Activated CD8-positive, alpha-beta T cell treated with anti-CD3 and anti-CD28 coated beads, Interleukin-2, amount 10 ng/mL, durations not matched to agents 7 days and 5 days (primary cell): ENCODE measurements around the gene TTC19. TPM values are rescaled to one million over a fixed set of nuclear protein-coding genes. Genes with fewer than 3 reads are reported as not detected.
"Not testable (repeated sequence)": the region's sequence is repeated elsewhere in the genome, so short reads cannot be mapped to it uniquely, and the experiment has no call there.

Experiments
- ATAC-seq: fragments of 150-1000 bp; cut with Tn5 transposase; one replicate; pipeline ENCODE4 v1.10.0; 2021; ENCODE audit warnings: moderate library complexity
- CTCF ChIA-PET: fragments of 350-600 bp; sonication (Branson Sonifier 250); formaldehyde crosslinking; loops from one replicate; lab custom pipeline; 2021; ENCODE audit warnings: antibody characterized with exemption; lab: Charles Lee
- POLR2A ChIA-PET: fragments of 350-600 bp; sonication (Branson Sonifier 250); formaldehyde crosslinking; loops from one replicate; lab custom pipeline; 2021; ENCODE audit warnings: antibody characterized with exemption; lab: Charles Lee
- DNase-seq: peaks from one replicate; pipeline ENCODE4 v3.0.0-alpha.2; 2020
- H3K27ac Mint-ChIP-seq: one replicate; pipeline ENCODE4 v1.8.0; 2021; ENCODE audit warnings: mild to moderate bottlenecking, mixed read lengths
- H3K27me3 Mint-ChIP-seq: one replicate; pipeline ENCODE4 v1.8.0; 2021; ENCODE audit warnings: low read depth, mixed read lengths
- H3K36me3 Mint-ChIP-seq: one replicate; pipeline ENCODE4 v1.8.0; 2021; ENCODE audit warnings: low read depth, mixed read lengths
- H3K4me1 Mint-ChIP-seq: one replicate; pipeline ENCODE4 v1.8.0; 2021; ENCODE audit warnings: low read depth, mixed read lengths
- H3K4me3 Mint-ChIP-seq: one replicate; pipeline ENCODE4 v1.8.0; 2021; ENCODE audit warnings: mild to moderate bottlenecking, mixed read lengths
- H3K9me3 Mint-ChIP-seq: one replicate; pipeline ENCODE4 v1.8.0; 2022; ENCODE audit warnings: mixed read lengths; ENCODE audit not compliant: insufficient read depth
- total RNA-seq, 2 experiments: library from RNA; stranded (reverse); gene quantifications; one replicate each; pipeline ENCODE4 v1.2.3, GENCODE V29; 2021

The TTC19 gene
- total RNA-seq, 2 experiments from 2014 or later, result 31.5 to 38.1 TPM

DNA sequence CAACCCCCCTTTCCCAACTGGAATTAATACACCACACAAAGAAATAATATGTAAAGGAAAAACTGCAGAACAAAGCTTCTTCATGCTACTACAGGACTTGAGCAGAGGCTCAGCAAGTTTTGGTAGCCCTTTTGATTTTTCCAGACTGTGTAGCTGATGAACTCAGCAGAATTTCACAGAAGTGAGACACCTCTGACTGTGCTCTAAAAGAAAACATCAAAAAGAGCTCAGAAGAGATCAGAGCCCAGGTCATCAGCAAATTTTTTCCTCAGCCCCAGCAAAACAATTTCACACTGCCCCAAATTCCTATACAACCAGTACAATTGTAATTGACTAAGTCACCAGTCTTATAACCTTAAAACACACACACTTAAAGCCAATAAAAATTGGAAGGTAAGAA, 38.0 kb downstream of the TTC19 start:
- Mint-ChIP-seq H3K4me1 (peaks cover 6% of the 10 kb centered on the region), H3K27me3 (no peaks in the 10 kb centered on the region), H3K27ac (peak overlapping the region; percentile 26), H3K36me3 (peaks cover 76% of the 10 kb centered on the region), H3K4me3 (no peak overlapping the region), H3K9me3 (no peaks in the 10 kb centered on the region)
- POLR2A ChIA-PET, result no interaction called here
- CTCF ChIA-PET, result interaction anchor here (0.8 to 1.9 kb wide), 2 partner anchors 9 kb away, joined by 3 to 6 read pairs; no protein-coding TSS in a partner anchor
- DNase-seq (no peak), ATAC-seq (no peak)

- ATAC-seq, result no peak
- no peaks in the 10 kb centered on the region for H3K27me3 Mint-ChIP-seq
- peak overlapping the region; percentile 43 for H3K27ac Mint-ChIP-seq
- H3K4me3 Mint-ChIP-seq, result no peak overlapping the region
- ChIA-PET POLR2A (no interaction called here), CTCF (no interaction called here)
- H3K9me3 Mint-ChIP-seq, result no peaks in the 10 kb centered on the region
- H3K4me1 Mint-ChIP-seq, result no peaks in the 10 kb centered on the region
- peaks cover 70% of the 10 kb centered on the region for H3K36me3 Mint-ChIP-seq
- no peak for DNase-seq
Measured at GRCh38 chr17:16040710-16041251, 41.2 kb downstream of the TTC19 start.

DNA sequence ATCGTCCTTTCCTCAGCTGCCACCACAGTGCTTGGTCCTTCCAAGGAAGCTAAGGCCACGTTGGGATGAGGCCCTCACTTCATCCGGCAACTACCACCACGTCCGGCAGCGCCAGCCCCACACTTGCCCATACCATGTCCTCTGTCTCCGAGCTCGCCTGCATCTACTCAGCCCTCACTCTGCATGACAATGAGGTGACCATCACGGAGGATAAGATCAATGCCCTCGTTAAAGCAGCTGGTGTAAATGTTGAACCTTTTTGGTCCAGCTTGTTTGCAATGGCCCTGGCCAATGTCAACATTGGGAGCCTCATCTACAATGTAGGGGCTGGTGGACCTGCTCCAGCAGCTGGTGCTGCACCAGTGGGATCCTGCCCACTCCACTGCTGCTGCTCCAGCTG, 44.9 kb downstream of the TTC19 start:
- Mint-ChIP-seq H3K4me1 (peaks cover 15% of the 10 kb centered on the region), H3K27ac (no peak overlapping the region), H3K36me3 (peaks cover 64% of the 10 kb centered on the region), H3K27me3 (no peaks in the 10 kb centered on the region), H3K9me3 (no peaks in the 10 kb centered on the region), H3K4me3 (no peak overlapping the region)
- DNase-seq (no peak), ATAC-seq (no peak)
- ChIA-PET CTCF (no interaction called here), POLR2A (no interaction called here)

DNA sequence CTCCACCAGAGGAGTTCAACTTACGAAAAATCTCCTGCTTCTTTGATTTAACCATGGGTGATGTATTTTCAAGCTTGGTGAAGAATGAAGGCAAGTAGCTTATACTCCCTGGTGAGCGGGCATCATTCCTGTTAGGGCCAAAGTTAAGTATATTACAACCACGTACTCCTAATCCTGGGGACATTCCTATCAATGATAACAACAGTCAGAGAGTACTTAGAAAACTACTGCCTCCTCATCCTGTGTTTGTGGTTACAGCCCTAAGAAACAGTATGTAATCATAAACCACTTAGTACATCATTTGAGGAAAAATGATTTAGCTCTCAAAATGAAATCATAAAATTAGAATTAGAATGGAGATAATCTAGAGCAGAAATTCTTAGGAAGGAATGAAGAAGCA, 47.3 kb downstream of the TTC19 start:
- Mint-ChIP-seq H3K9me3 (no peaks in the 10 kb centered on the region), H3K4me3 (no peak overlapping the region), H3K36me3 (peaks cover 58% of the 10 kb centered on the region), H3K27me3 (no peaks in the 10 kb centered on the region), H3K27ac (no peak overlapping the region), H3K4me1 (peaks cover 15% of the 10 kb centered on the region)
- POLR2A ChIA-PET, result no interaction called here
- no peak for DNase-seq
- no peak for ATAC-seq
- CTCF ChIA-PET, result interaction anchor here (1.4 to 1.7 kb wide), 2 partner anchors 9 to 19 kb away, joined by 4 to 6 read pairs; no protein-coding TSS in a partner anchor

- CTCF ChIA-PET, result no interaction called here
- POLR2A ChIA-PET, result no interaction called here
- Mint-ChIP-seq H3K4me1 (peaks cover 18% of the 10 kb centered on the region), H3K27ac (no peak overlapping the region), H3K4me3 (no peak overlapping the region), H3K9me3 (no peaks in the 10 kb centered on the region), H3K27me3 (no peaks in the 10 kb centered on the region), H3K36me3 (peaks cover 59% of the 10 kb centered on the region)
- no peak for DNase-seq
- ATAC-seq, result no peak
Measured at GRCh38 chr17:16048811-16049449, 49.3 kb downstream of the TTC19 start.

DNA sequence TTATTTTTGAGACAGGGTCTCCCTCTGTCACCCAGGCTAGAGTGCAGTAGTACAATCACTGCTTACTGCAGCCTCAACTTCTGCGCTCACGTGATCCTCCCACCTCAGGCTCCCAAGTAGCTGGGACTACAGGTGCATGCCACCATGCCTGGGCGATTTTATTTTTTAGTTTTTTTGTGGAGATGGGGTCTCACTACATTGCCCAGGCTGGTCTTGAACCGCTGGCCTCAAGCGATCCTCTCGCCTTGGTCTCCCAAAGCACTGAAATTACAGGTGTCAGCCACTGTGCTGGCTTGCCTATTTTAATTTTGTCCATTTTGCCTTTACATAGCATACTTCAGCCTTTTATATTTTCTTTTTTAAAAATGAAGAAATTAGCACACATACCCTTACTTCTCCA, 51.2 kb downstream of the TTC19 start:
- no peak overlapping the region for H3K27ac Mint-ChIP-seq
- CTCF ChIA-PET, result no interaction called here

GRCh38 chr17:16052486-16052885, 52.9 kb downstream of the TTC19 start:
- Mint-ChIP-seq H3K9me3 (no peaks in the 10 kb centered on the region), H3K4me3 (no peak overlapping the region), H3K27me3 (no peaks in the 10 kb centered on the region), H3K36me3 (peaks cover 62% of the 10 kb centered on the region), H3K4me1 (peaks cover 10% of the 10 kb centered on the region), H3K27ac (no peak overlapping the region)
- POLR2A ChIA-PET, result no interaction called here
- CTCF ChIA-PET, result no interaction called here
- ATAC-seq (no peak), DNase-seq (no peak)

More for the DNA sequence above, 51.2 kb downstream of the TTC19 start:
- Mint-ChIP-seq H3K4me1 (peaks cover 18% of the 10 kb centered on the region), H3K4me3 (no peak overlapping the region), H3K36me3 (peaks cover 65% of the 10 kb centered on the region), H3K27me3 (no peaks in the 10 kb centered on the region), H3K9me3 (no peaks in the 10 kb centered on the region)
- DNase-seq (no peak), ATAC-seq (no peak)
- POLR2A ChIA-PET, result no interaction called here

DNA sequence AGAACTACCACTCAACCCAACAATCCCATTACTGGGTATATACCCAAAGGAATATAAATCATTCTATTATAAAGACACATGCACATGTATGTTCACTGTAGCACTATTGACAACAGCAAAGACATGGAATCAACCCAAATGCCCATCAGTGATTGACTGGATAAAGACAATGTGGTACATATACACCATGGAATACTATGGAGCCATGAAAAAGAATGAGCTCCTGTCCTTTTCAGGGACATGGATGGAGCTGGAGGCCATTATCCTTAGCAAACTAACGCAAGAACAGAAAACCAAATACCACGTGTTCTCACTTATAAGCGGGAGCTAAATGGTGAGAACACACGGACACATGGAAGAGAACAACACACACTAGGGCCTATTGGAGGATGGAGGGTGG, 55.5 kb downstream of the TTC19 start:
- not testable (repeated sequence) for H3K9me3 Mint-ChIP-seq, H3K4me1 Mint-ChIP-seq
- H3K36me3 Mint-ChIP-seq, result peaks cover 61% of the 10 kb centered on the region

DNA sequence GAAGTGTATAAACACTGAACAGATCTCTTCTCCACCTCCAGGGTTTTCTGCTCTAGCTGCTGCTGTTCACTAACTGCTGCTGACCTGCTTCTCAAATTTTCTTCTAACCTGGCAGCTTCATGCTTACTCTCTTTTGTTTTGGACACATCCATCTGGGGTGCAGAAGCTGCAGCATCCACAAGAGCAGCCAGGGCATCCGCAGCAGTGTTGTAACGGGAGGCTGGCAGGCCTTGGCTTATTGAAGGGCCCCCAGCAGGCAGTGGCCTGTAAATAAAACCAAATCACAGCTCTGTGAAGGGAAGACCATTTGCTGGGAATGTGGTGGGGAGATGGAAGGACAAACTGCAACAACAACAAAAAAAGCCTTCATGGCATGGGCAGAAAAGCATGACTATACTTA, 62.0 kb downstream of the TTC19 start:
- Mint-ChIP-seq H3K4me3 (no peak overlapping the region), H3K9me3 (no peaks in the 10 kb centered on the region), H3K4me1 (no peaks in the 10 kb centered on the region), H3K27ac (no peak overlapping the region), H3K36me3 (peaks cover 61% of the 10 kb centered on the region), H3K27me3 (no peaks in the 10 kb centered on the region)
- no peak for ATAC-seq
- ChIA-PET POLR2A (no interaction called here), CTCF (interaction anchor here (1.3 kb wide), 1 partner anchor 13 kb away, joined by 3 read pairs; no protein-coding TSS in a partner anchor)
- no peak for DNase-seq

More for the DNA sequence above, 55.5 kb downstream of the TTC19 start:
- CTCF ChIA-PET, result interaction anchor here (1.3 kb wide), 1 partner anchor 12 kb away, joined by 3 read pairs; no protein-coding TSS in a partner anchor
- POLR2A ChIA-PET, H3K4me3 Mint-ChIP-seq, H3K27me3 Mint-ChIP-seq, ATAC-seq, H3K27ac Mint-ChIP-seq, DNase-seq: not testable (repeated sequence)

GRCh38 chr17:16066125-16066524, 66.5 kb downstream of the TTC19 start:
- peaks cover 75% of the 10 kb centered on the region for H3K36me3 Mint-ChIP-seq
- no peak for ATAC-seq

GRCh38 chr17:16068323-16068722, 68.7 kb downstream of the TTC19 start:
- H3K4me1 Mint-ChIP-seq, result no peaks in the 10 kb centered on the region
- no peaks in the 10 kb centered on the region for H3K9me3 Mint-ChIP-seq
- ChIA-PET CTCF (no interaction called here), POLR2A (interaction anchor here (0.7 kb wide), 1 partner anchor 276 kb away, joined by 3 read pairs; no protein-coding TSS in a partner anchor)
- no peak for ATAC-seq
- no peak for DNase-seq
- no peak overlapping the region for H3K4me3 Mint-ChIP-seq
- H3K27ac Mint-ChIP-seq, result no peak overlapping the region
- peaks cover 66% of the 10 kb centered on the region for H3K36me3 Mint-ChIP-seq
- no peaks in the 10 kb centered on the region for H3K27me3 Mint-ChIP-seq

More at GRCh38 chr17:16066125-16066524, 66.5 kb downstream of the TTC19 start:
- Mint-ChIP-seq H3K4me1 (no peaks in the 10 kb centered on the region), H3K27me3 (no peaks in the 10 kb centered on the region), H3K4me3 (no peak overlapping the region), H3K9me3 (no peaks in the 10 kb centered on the region), H3K27ac (no peak overlapping the region)
- no peak for DNase-seq
- POLR2A ChIA-PET, result no interaction called here
- CTCF ChIA-PET, result no interaction called here

DNA sequence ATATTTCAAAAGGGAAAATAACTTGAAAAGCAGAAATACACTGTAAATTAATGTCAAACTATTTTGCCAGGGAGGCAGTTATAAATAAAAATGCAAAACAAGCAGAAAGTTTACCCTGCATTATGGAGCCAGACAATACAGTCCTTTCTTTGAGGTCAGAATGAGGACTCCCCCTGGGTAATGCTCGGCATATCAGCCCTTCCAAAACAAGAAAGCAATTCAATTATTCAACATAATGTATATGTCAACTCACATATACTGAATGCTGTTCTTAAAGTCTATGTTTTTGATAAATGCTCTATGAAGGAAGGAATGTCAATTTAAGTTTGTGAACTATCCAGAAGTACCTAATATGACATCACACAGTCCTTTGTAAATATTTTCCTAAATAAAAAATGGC, 72.4 kb downstream of the TTC19 start:
- H3K4me3 Mint-ChIP-seq, result no peak overlapping the region
- ATAC-seq (no peak), DNase-seq (no peak)
- H3K27me3 Mint-ChIP-seq, result no peaks in the 10 kb centered on the region
- H3K36me3 Mint-ChIP-seq, result peaks cover 57% of the 10 kb centered on the region
- CTCF ChIA-PET, result no interaction called here
- no peaks in the 10 kb centered on the region for H3K9me3 Mint-ChIP-seq
- no peaks in the 10 kb centered on the region for H3K4me1 Mint-ChIP-seq
- no peak overlapping the region for H3K27ac Mint-ChIP-seq
- POLR2A ChIA-PET, result no interaction called here
